ENCODE results near the gene AJAP1.

AJAP1 gene

GRCh38 chr1:4797016-4797410 lies 142.6 kb downstream of the AJAP1 start:
- no peak for DNase-seq
- Histone ChIP-seq H3K27ac (ENCODE audit: low read length) (peak overlapping the region; percentile 53; the same call in 1 of the 2 replicates), H3K4me3 (ENCODE audit: low read length) (peak overlapping the region; percentile 48), H3K79me2 (ENCODE audit: low read length) (no peaks in the 10 kb centered on the region), H3K36me3 (replicated peaks; ENCODE audit: insufficient read depth, low read length) (no peaks in the 10 kb centered on the region), H3K27me3 (replicated peaks; ENCODE audit: insufficient read depth, low read length) (peaks cover 38% of the 10 kb centered on the region), H3K9me2 (replicated peaks; ENCODE audit: insufficient read depth, low read length) (no peaks in the 10 kb centered on the region), H3K4me1 (ENCODE audit: low read length) (peaks cover 17% of the 10 kb centered on the region), H3K4me2 (ENCODE audit: low read depth, low read length) (peak overlapping the region; percentile 78), H3K9ac (ENCODE audit: low read length) (no peak overlapping the region), H2AFZ (ENCODE audit: low read length) (peak overlapping the region; percentile 73), H3K9me3 (replicated peaks; ENCODE audit: insufficient read depth, low read length) (no peaks in the 10 kb centered on the region), H4K20me1 (ENCODE audit: insufficient read depth, low read length) (no peaks in the 10 kb centered on the region), H3F3A (ENCODE audit: insufficient read depth, low read length) (no peaks in the 10 kb centered on the region; the same call in 1 of the 2 replicates)
- TF ChIP-seq EZH2phosphoT487 (IDR thresholded peaks at IDR 0.05; ENCODE audit: low read length) (no peak), EZH2 (optimal IDR thresholded peaks at IDR 0.05; ENCODE audit: low read depth, low read length) (no peak), CTCF (IDR thresholded peaks at IDR 0.05; ENCODE audit: low read length) (no peak; the same call in 1 of the 2 replicates)

GRCh38 chr1:4797429-4797828 lies 143.0 kb downstream of the AJAP1 start:
- TF ChIP-seq CTCF (IDR thresholded peaks at IDR 0.05; ENCODE audit: low read length) (no peak), EZH2phosphoT487 (IDR thresholded peaks at IDR 0.05; ENCODE audit: low read length) (no peak), EZH2 (optimal IDR thresholded peaks at IDR 0.05; ENCODE audit: low read depth, low read length) (no peak)
- H3K4me3 ChIP-seq (ENCODE audit: low read length) = no peak overlapping the region
- no peak overlapping the region for H3K27ac ChIP-seq (ENCODE audit: low read length)
- no peak overlapping the region for H2AFZ ChIP-seq (ENCODE audit: low read length)
- no peak overlapping the region for H3K9ac ChIP-seq (ENCODE audit: low read length)
- no peaks in the 10 kb centered on the region for H3K36me3 ChIP-seq (replicated peaks; ENCODE audit: insufficient read depth, low read length)
- peaks cover 37% of the 10 kb centered on the region for H3K27me3 ChIP-seq (replicated peaks; ENCODE audit: insufficient read depth, low read length)
- no peaks in the 10 kb centered on the region; the same call in 1 of the 2 replicates for H3F3A ChIP-seq (ENCODE audit: insufficient read depth, low read length)
- no peaks in the 10 kb centered on the region for H3K9me2 ChIP-seq (replicated peaks; ENCODE audit: insufficient read depth, low read length)
- H3K4me1 ChIP-seq (ENCODE audit: low read length) = peaks cover 17% of the 10 kb centered on the region
- no peak for DNase-seq
- no peak overlapping the region; the same call in 1 of the 2 replicates for H3K4me2 ChIP-seq (ENCODE audit: low read depth, low read length)
- H4K20me1 ChIP-seq (ENCODE audit: insufficient read depth, low read length) = no peaks in the 10 kb centered on the region
- H3K9me3 ChIP-seq (replicated peaks; ENCODE audit: insufficient read depth, low read length) = no peaks in the 10 kb centered on the region
- no peaks in the 10 kb centered on the region for H3K79me2 ChIP-seq (ENCODE audit: low read length)

- Histone ChIP-seq H3F3A (ENCODE audit: insufficient read depth, low read length) (no peaks in the 10 kb centered on the region; the same call in 1 of the 2 replicates), H3K4me3 (ENCODE audit: low read length) (no peak overlapping the region), H3K4me1 (ENCODE audit: low read length) (peaks cover 8% of the 10 kb centered on the region; the same call in 1 of the 2 replicates), H3K27ac (ENCODE audit: low read length) (no peak overlapping the region), H2AFZ (ENCODE audit: low read length) (no peak overlapping the region), H3K9me3 (replicated peaks; ENCODE audit: insufficient read depth, low read length) (no peaks in the 10 kb centered on the region), H4K20me1 (ENCODE audit: insufficient read depth, low read length) (no peaks in the 10 kb centered on the region), H3K9me2 (replicated peaks; ENCODE audit: insufficient read depth, low read length) (no peaks in the 10 kb centered on the region), H3K4me2 (ENCODE audit: low read depth, low read length) (no peak overlapping the region), H3K27me3 (replicated peaks; ENCODE audit: insufficient read depth, low read length) (peaks cover 68% of the 10 kb centered on the region), H3K79me2 (ENCODE audit: low read length) (no peaks in the 10 kb centered on the region), H3K9ac (ENCODE audit: low read length) (no peak overlapping the region), H3K36me3 (replicated peaks; ENCODE audit: insufficient read depth, low read length) (no peaks in the 10 kb centered on the region)
- no peak for TF ChIP-seq EZH2phosphoT487 (IDR thresholded peaks at IDR 0.05; ENCODE audit: low read length)
- no peak for TF ChIP-seq EZH2 (optimal IDR thresholded peaks at IDR 0.05; ENCODE audit: low read depth, low read length)
- TF ChIP-seq CTCF (IDR thresholded peaks at IDR 0.05; ENCODE audit: low read length) = no peak
- no peak for DNase-seq
Observed at GRCh38 chr1:4801192-4801924, 146.9 kb downstream of the AJAP1 start.

Data from MM.1S (cell line).